ENCODE data around the gene KBTBD4. TPM values are rescaled to one million over a fixed set of nuclear protein-coding genes. Genes with fewer than 3 reads are reported as not detected.

The KBTBD4 gene
- total RNA-seq, 3 donors from 2014 or later (not counting 1 experiment from before 2014, with no cell fraction given): 17.7 to 24.1 (median 20.9) TPM

- Histone ChIP-seq H3K36me3 (ENCODE audit: control insufficient read depth, insufficient read depth, low read length) (peaks cover 2% of the 10 kb centered on the region), H3K4me3 (ENCODE audit: low read length) (no peak overlapping the region), H3K4me1 (ENCODE audit: control insufficient read depth, insufficient read depth, low read length) (peaks cover 25% of the 10 kb centered on the region), H3K9me3 (ENCODE audit: control insufficient read depth, insufficient read depth, low read length) (no peaks in the 10 kb centered on the region), H3K27ac (ENCODE audit: low read length) (no peak overlapping the region), H3K27me3 (ENCODE audit: control insufficient read depth, insufficient read depth, low read length) (no peaks in the 10 kb centered on the region)
- WGBS (ENCODE audit: insufficient coverage): 73% methylated on average over 2 of the region's 4 CpGs
- no peak for DNase-seq
- no peak overlapping the region for H3K27ac Mint-ChIP-seq
- TF ChIP-seq CTCF (IDR thresholded peaks at IDR 0.05): no peak
- no peak overlapping the region for H3K4me3 Mint-ChIP-seq
- intact Hi-C loops (cut with micrococcal nuclease): no loop called here
- ATAC-seq: no peak
- H3K36me3 Mint-ChIP-seq: no peaks in the 10 kb centered on the region
- peaks cover 35 to 60% of the 10 kb centered on the region in 2 donors for H3K4me1 Mint-ChIP-seq
- H3K27me3 Mint-ChIP-seq (ENCODE audit: low read depth in 2 of 2): no peaks in the 10 kb centered on the region
- no peaks in the 10 kb centered on the region for H3K9me3 Mint-ChIP-seq
Measured at GRCh38 chr11:47534704-47535251, 44.0 kb downstream of the KBTBD4 start.

DNA sequence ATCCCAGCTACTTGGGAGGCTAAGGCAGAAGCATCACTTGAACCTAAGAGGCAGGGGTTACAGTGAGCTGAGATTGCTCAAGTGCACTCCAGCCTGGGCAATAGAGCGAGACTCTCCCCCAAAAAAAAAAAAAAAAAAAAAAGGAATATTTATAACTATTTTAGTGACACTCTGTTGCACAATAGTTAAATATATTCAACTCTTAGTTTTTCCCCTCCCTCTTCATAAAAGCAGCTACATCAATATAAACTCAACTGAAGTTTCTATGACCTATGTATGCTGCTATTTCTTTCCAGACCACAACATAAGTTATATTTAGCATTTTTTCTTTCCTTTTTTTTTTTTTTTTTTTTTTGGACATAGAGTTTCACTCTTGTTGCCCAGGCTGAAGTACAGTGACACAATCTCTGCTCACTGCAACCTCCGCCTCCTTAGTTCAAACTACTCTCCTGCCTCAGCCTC lies 45.0 kb downstream of the KBTBD4 start:
- peaks cover 27 to 50% of the 10 kb centered on the region in 2 donors for H3K4me1 Mint-ChIP-seq
- WGBS (ENCODE audit: insufficient coverage): 100% methylated on average over 1 of the region's 2 CpGs

DNA sequence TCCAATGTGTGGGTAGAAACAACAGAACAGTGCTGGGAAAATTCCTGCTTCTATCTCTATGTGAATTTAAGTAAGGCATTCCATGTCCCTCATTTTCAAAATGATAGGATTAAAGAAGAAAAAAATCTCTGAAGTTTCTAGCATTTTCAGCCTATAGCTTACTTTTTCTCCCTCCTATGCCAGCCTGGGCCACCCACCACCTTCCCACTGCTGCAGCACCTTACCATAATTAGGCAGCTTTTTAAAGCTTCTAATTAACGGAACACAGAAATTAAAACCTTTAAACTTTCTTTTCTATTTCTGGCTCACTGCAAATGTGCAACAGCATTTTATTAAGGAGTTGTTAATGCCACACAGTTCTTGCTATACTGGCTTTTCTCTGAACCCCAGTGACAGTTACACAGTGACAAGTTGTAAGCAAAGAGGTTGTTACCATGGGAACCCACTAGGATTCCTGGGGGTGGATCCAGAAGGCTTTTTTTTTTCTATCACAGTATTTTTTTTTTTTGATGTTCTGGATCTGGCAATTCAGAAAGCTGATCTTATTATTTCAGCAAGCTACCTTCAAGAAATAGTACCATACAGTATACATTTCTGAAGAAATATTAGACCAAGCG lies 46.1 kb downstream of the KBTBD4 start:
- Mint-ChIP-seq H3K36me3 (no peaks in the 10 kb centered on the region), H3K27ac (peak overlapping the region in 1 of 2 donors; percentile 38), H3K9me3 (no peaks in the 10 kb centered on the region), H3K4me1 (peaks cover 22 to 43% of the 10 kb centered on the region in 2 donors), H3K27me3 (ENCODE audit: low read depth in 2 of 2) (no peaks in the 10 kb centered on the region), H3K4me3 (no peak overlapping the region)
- 88% methylated on average over 2 of the region's 2 CpGs for WGBS (ENCODE audit: insufficient coverage)
- TF ChIP-seq CTCF (IDR thresholded peaks at IDR 0.05): no peak
- peaks cover 5% of the 10 kb centered on the region for H3K36me3 ChIP-seq (ENCODE audit: control insufficient read depth, insufficient read depth, low read length)
- ATAC-seq (peak in 1 of 3 donors; percentile 38), DNase-seq (no peak)
- intact Hi-C loops (cut with micrococcal nuclease): no loop called here
- H3K4me1 ChIP-seq (ENCODE audit: control insufficient read depth, insufficient read depth, low read length): peaks cover 18% of the 10 kb centered on the region
- H3K27ac ChIP-seq (ENCODE audit: low read length): no peak overlapping the region
- H3K9me3 ChIP-seq (ENCODE audit: control insufficient read depth, insufficient read depth, low read length): no peaks in the 10 kb centered on the region
- H3K4me3 ChIP-seq (ENCODE audit: low read length): no peak overlapping the region
- H3K27me3 ChIP-seq (ENCODE audit: control insufficient read depth, insufficient read depth, low read length): no peaks in the 10 kb centered on the region

More for the DNA sequence above, 45.0 kb downstream of the KBTBD4 start:
- peaks cover 18% of the 10 kb centered on the region for H3K4me1 ChIP-seq (ENCODE audit: control insufficient read depth, insufficient read depth, low read length)
- no peaks in the 10 kb centered on the region for H3K27me3 ChIP-seq (ENCODE audit: control insufficient read depth, insufficient read depth, low read length)
- no peak for DNase-seq
- Mint-ChIP-seq H3K36me3 (no peaks in the 10 kb centered on the region), H3K9me3 (no peaks in the 10 kb centered on the region), H3K27me3 (ENCODE audit: low read depth in 2 of 2) (no peaks in the 10 kb centered on the region), H3K27ac (no peak overlapping the region), H3K4me3 (no peak overlapping the region)
- no peak overlapping the region for H3K27ac ChIP-seq (ENCODE audit: low read length)
- TF ChIP-seq CTCF (IDR thresholded peaks at IDR 0.05): no peak
- H3K9me3 ChIP-seq (ENCODE audit: control insufficient read depth, insufficient read depth, low read length): no peaks in the 10 kb centered on the region
- ATAC-seq: no peak
- intact Hi-C loops (cut with micrococcal nuclease): no loop called here
- no peak overlapping the region for H3K4me3 ChIP-seq (ENCODE audit: low read length)
- peaks cover 2% of the 10 kb centered on the region for H3K36me3 ChIP-seq (ENCODE audit: control insufficient read depth, insufficient read depth, low read length)
